NOMO-1 treated with DMSO at 0.1 percent for 48 hours (cell line): ENCODE results near the gene TNFAIP1.

Experiments
- DNase-seq: peaks from one replicate; lab custom pipeline; 2025; ENCODE audit not compliant: unreplicated experiment; lab: John Stamatoyannopoulos, UW

The TNFAIP1 gene

GRCh38 chr17:28395426-28395825 is 59.9 kb downstream of the TNFAIP1 start:
- no peak for DNase-seq

GRCh38 chr17:28395968-28396367 is 60.4 kb downstream of the TNFAIP1 start:
- no peak for DNase-seq
